Endothelial cell of umbilical vein (primary cell): ENCODE data around the gene SOD3. TPM values are rescaled to one million over a fixed set of nuclear protein-coding genes. Genes with fewer than 3 reads are reported as not detected.

ENCODE experiments used
- BruUV-seq: library from RNA; stranded (reverse); fragments of 400-500 nt; replicated peaks from 2 replicates; lab custom pipeline; 2021; lab: Mats Ljungman, UMichigan
- CTCF ChIA-PET: fragments of 300-600, 350-600 bp; sonication (Branson Sonifier 250); formaldehyde crosslinking; loops from one replicate; lab custom pipeline; 2021; ENCODE audit warnings: antibody characterized with exemption, inconsistent platforms; lab: Charles Lee
- POLR2A ChIA-PET: fragments of 300-600, 350-600 bp; sonication (Branson Sonifier 250); formaldehyde crosslinking; loops from one replicate; lab custom pipeline; 2021; ENCODE audit warnings: antibody characterized with exemption, inconsistent platforms; lab: Charles Lee
- DNase-seq: peaks from one replicate; pipeline ENCODE4 v3.0.0-alpha.2; 2011; ENCODE audit warnings: low read depth, low spot score
- FAIRE-seq: peaks from 2 replicates; lab custom pipeline; 2011; peaks lifted over from hg19 to GRCh38; lab: Jason Lieb, UNC
- H2AFZ ChIP-seq: 2 replicates; pipeline ENCODE4 v1.6.0; 2012; ENCODE audit warnings: low read depth, low read length, control low read depth, inconsistent platforms
- H3K27ac ChIP-seq: 2 replicates; pipeline ENCODE4 v1.5.1; 2011; ENCODE audit warnings: low read depth, mild to moderate bottlenecking, control low read depth, low read length, moderate library complexity; ENCODE audit not compliant: insufficient read depth
- H3K27me3 ChIP-seq, 2 experiments: 2 replicates each; pipeline versions ENCODE4 v1.6.0 to v1.6.1; 2011; ENCODE audit warnings: low read length in 2 of 2, mixed read lengths in 1 of 2; ENCODE audit not compliant: control insufficient read depth in 2 of 2, insufficient read depth in 2 of 2
- H3K36me3 ChIP-seq, 2 experiments: 2 replicates in 1 of 2; 3 replicates in 1 of 2; pipeline ENCODE4 v1.5.1; 2011; ENCODE audit warnings: low read length in 2 of 2, mild to moderate bottlenecking in 1 of 2, moderate library complexity in 1 of 2; ENCODE audit not compliant: control insufficient read depth in 2 of 2, insufficient read depth in 2 of 2; ENCODE audit errors: extremely low read depth in 1 of 2
- H3K4me1 ChIP-seq: 3 replicates; pipeline ENCODE4 v1.5.1; 2011; ENCODE audit warnings: mild to moderate bottlenecking, low read length; ENCODE audit not compliant: control insufficient read depth, insufficient read depth; ENCODE audit errors: extremely low read depth
- H3K4me2 ChIP-seq: 2 replicates; pipeline ENCODE4 v1.6.1; 2011; ENCODE audit warnings: low read length, control low read depth, mixed read lengths; ENCODE audit not compliant: insufficient read depth
- H3K4me3 ChIP-seq, 3 experiments: fragments of 200-600 bp in 1 of 3; sonication (generic), shearing (Covaris generic) in 1 of 3; replicated peaks in 1 of 3; 2 replicates each; pipeline ENCODE4 v1.5.1; 2011 to 2016; ENCODE audit warnings: control low read depth in 3 of 3, low read length in 3 of 3, mild to moderate bottlenecking in 2 of 3, inconsistent platforms in 1 of 3, low read depth in 1 of 3, moderate library complexity in 1 of 3; ENCODE audit not compliant: insufficient read depth in 1 of 3
- H3K79me2 ChIP-seq: 2 replicates; pipeline ENCODE4 v1.6.0; 2012; ENCODE audit warnings: low read length, inconsistent platforms; ENCODE audit not compliant: control insufficient read depth, insufficient read depth
- H3K9ac ChIP-seq: replicated peaks from 2 replicates; pipeline ENCODE3; 2011; ENCODE audit warnings: low read length, control low read depth; ENCODE audit not compliant: insufficient read depth; ENCODE audit errors: extremely low read depth
- H3K9me1 ChIP-seq: replicated peaks from 3 replicates; pipeline ENCODE4 v1.6.0; 2011; ENCODE audit warnings: mild to moderate bottlenecking, low read length; ENCODE audit not compliant: control insufficient read depth, insufficient read depth; ENCODE audit errors: extremely low read depth
- H3K9me3 ChIP-seq: replicated peaks from 2 replicates; pipeline ENCODE4 v1.5.1; 2012; ENCODE audit warnings: low read length, inconsistent platforms; ENCODE audit not compliant: control insufficient read depth, insufficient read depth
- H4K20me1 ChIP-seq: replicated peaks from 2 replicates; pipeline ENCODE3; 2011; ENCODE audit warnings: mild to moderate bottlenecking, low read length; ENCODE audit not compliant: control insufficient read depth, insufficient read depth; ENCODE audit errors: extremely low read depth
- FOS ChIP-seq: IDR thresholded peaks from 2 replicates; pipeline ENCODE4 v1.6.1; 2011; ENCODE audit warnings: mild to moderate bottlenecking, low read length, moderate library complexity, borderline replicate concordance; ENCODE audit not compliant: insufficient read depth
- JUN ChIP-seq: IDR thresholded peaks from 2 replicates; pipeline ENCODE4 v1.6.1; 2011; ENCODE audit warnings: borderline replicate concordance, low read depth; ENCODE audit not compliant: insufficient read length, insufficient read depth
- MYC ChIP-seq: IDR thresholded peaks from one replicate; pipeline ENCODE4 v1.6.1; 2011; ENCODE audit warnings: mild to moderate bottlenecking, low read depth, low read length
- POLR2A ChIP-seq: IDR thresholded peaks from 2 replicates; pipeline ENCODE4 v1.6.1; 2012; ENCODE audit warnings: low read depth, mild to moderate bottlenecking, control low read depth, low read length
- POLR2AphosphoS5 ChIP-seq: IDR thresholded peaks from 2 replicates; pipeline ENCODE4 v1.6.1; 2012; ENCODE audit warnings: low read depth, mild to moderate bottlenecking, control low read depth, low read length, moderate library complexity; ENCODE audit not compliant: insufficient read depth
- dilution Hi-C: fragments of 300-500 bp; cut with MboI; formaldehyde crosslinking; loops from one replicate; pipeline ENCODE4 v1.15.0; 2019; ENCODE audit warnings: low sequenced_read_pairs; ENCODE audit not compliant: extremely low pct_ligation_motif_present
- intact Hi-C: fragments of 100-400 bp; cut with micrococcal nuclease; formaldehyde crosslinking; loops from one replicate; pipeline ENCODE4 v1.10.0; 2022
- polyA plus RNA-seq, 4 experiments: library from polyadenylated mRNA; depleted of rRNA in 3 of 4; stranded (reverse) in 3 of 4; unstranded in 1 of 4; fragments of >200 nt; gene quantifications; 2 replicates each; pipeline versions ENCODE4 v1.2.1 to v1.2.3, GENCODE V29; 2011 to 2012; ENCODE audit warnings: missing spikeins in 1 of 4
- total RNA-seq: library from RNA; stranded (reverse); gene quantifications from 2 replicates; pipeline ENCODE4 v1.2.3, GENCODE V29; 2021
- TF ChIP-seq, protein P1 (sequence below), 2 donors: IDR thresholded peaks; 1 replicate in 1 of 2; 2 replicates in 1 of 2; pipeline ENCODE4 v1.5.1; 2011; ENCODE audit warnings: low read length in 2 of 2, mild to moderate bottlenecking in 2 of 2, moderate library complexity in 2 of 2, control low read depth in 1 of 2, inconsistent platforms in 1 of 2, low read depth in 1 of 2; ENCODE audit not compliant: insufficient read depth in 1 of 2; ENCODE audit errors: extremely low read depth in 1 of 2
- TF ChIP-seq, protein P2 (sequence below): IDR thresholded peaks from 2 replicates; pipeline ENCODE4 v1.6.1; 2011; ENCODE audit not compliant: insufficient read depth, insufficient read length

The SOD3 gene
- total and polyA plus RNA-seq, 2 donors (not counting 3 experiments of a cell fraction or from before 2014, with no cell fraction given): not detected

DNA sequence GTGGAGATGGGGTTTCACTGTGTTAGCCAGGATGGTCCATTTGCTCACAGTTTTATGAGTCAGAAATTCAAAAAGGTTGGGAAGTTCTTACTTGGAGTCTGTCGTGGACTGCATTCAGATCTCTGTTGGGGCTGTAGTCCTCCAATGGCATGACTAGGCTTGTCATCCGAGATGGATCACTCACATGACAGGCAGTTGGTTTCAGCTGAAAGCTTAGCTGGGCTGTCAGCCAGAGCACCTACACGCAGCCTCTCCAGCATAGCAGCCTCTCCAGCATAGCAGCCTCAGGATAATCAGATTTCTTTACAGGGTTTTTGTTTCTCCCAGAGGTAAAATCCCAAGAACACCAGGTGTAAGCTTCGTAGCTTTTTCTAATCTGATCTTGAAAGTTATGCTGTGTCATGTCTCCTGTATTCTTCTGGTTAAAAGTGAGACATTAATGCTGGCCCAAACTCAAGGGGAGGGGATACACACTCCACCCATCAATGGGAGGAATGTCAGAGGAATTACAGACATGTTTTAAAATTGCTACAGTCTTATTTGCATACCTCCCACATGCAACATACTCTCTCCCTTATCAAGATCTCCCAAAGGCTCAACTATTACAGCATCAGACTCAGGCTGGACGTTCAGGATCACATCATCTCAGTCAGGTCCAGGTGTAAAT lies 31.6 kb upstream of the SOD3 start:
- TF ChIP-seq, protein P1, sequence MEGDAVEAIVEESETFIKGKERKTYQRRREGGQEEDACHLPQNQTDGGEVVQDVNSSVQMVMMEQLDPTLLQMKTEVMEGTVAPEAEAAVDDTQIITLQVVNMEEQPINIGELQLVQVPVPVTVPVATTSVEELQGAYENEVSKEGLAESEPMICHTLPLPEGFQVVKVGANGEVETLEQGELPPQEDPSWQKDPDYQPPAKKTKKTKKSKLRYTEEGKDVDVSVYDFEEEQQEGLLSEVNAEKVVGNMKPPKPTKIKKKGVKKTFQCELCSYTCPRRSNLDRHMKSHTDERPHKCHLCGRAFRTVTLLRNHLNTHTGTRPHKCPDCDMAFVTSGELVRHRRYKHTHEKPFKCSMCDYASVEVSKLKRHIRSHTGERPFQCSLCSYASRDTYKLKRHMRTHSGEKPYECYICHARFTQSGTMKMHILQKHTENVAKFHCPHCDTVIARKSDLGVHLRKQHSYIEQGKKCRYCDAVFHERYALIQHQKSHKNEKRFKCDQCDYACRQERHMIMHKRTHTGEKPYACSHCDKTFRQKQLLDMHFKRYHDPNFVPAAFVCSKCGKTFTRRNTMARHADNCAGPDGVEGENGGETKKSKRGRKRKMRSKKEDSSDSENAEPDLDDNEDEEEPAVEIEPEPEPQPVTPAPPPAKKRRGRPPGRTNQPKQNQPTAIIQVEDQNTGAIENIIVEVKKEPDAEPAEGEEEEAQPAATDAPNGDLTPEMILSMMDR (IDR thresholded peaks at IDR 0.05; ENCODE audit: extremely low read depth in 1 of 2, insufficient read depth in 1 of 2, low read depth in 1 of 2, low read length in 2 of 2): no peak
- TF ChIP-seq MYC (no peak), POLR2AphosphoS5 (no peak), FOS (no peak), JUN (no peak), POLR2A (no peak)
- TF ChIP-seq, protein P2, sequence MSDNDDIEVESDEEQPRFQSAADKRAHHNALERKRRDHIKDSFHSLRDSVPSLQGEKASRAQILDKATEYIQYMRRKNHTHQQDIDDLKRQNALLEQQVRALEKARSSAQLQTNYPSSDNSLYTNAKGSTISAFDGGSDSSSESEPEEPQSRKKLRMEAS: no peak
- no peaks in the 10 kb centered on the region for H4K20me1 ChIP-seq
- dilution Hi-C loops: no loop called here
- no peaks in the 10 kb centered on the region for H3K36me3 ChIP-seq
- ChIA-PET POLR2A (no interaction called here), CTCF (no interaction called here)
- H3K9ac ChIP-seq: no peak overlapping the region
- H3K27me3 ChIP-seq: no peaks in the 10 kb centered on the region
- no peak for DNase-seq
- H3K4me3 ChIP-seq: no peak overlapping the region
- no peaks in the 10 kb centered on the region for H3K4me1 ChIP-seq
- intact Hi-C loops: no loop called here
- H3K27ac ChIP-seq: no peak overlapping the region
- H3K9me1 ChIP-seq: no peaks in the 10 kb centered on the region
- no peak overlapping the region for H3K4me2 ChIP-seq
- no peaks in the 10 kb centered on the region for H3K79me2 ChIP-seq
- BruUV-seq: no TSS peak
- no peaks in the 10 kb centered on the region for H3K9me3 ChIP-seq
- no peak for FAIRE-seq
- H2AFZ ChIP-seq: no peak overlapping the region
